Stimulated activated CD4-positive, alpha-beta T cell treated with anti-CD3 and anti-CD28 coated beads, Interleukin-12 subunit alpha, Interleukin-12 subunit beta, amount 100 ng/mL, for 48 hours (primary cell): ENCODE data around the gene CHD6.

Source experiments
- DNase-seq, 3 donors: peaks; one replicate each; pipeline ENCODE4 v3.0.0-alpha.2; 2020; ENCODE audit warnings: low read depth in 2 of 3, low spot score in 1 of 3

The CHD6 gene

GRCh38 chr20:41373931-41374920, 244.0 kb downstream of the CHD6 start:
- no peak for DNase-seq

- DNase-seq, result no peak
Measured at GRCh38 chr20:41373251-41373783, 244.9 kb downstream of the CHD6 start.

- DNase-seq, result no peak
Measured at GRCh38 chr20:41371371-41371770, 246.8 kb downstream of the CHD6 start.

- no peak for DNase-seq
Measured at GRCh38 chr20:41370176-41370575, 248.0 kb downstream of the CHD6 start.

- DNase-seq, result no peak
Measured at GRCh38 chr20:41369673-41370072, 248.5 kb downstream of the CHD6 start.

- no peak for DNase-seq
Measured at GRCh38 chr20:41367956-41368355, 250.2 kb downstream of the CHD6 start.

GRCh38 chr20:41367393-41367695, 250.8 kb downstream of the CHD6 start:
- DNase-seq, result no peak

DNA sequence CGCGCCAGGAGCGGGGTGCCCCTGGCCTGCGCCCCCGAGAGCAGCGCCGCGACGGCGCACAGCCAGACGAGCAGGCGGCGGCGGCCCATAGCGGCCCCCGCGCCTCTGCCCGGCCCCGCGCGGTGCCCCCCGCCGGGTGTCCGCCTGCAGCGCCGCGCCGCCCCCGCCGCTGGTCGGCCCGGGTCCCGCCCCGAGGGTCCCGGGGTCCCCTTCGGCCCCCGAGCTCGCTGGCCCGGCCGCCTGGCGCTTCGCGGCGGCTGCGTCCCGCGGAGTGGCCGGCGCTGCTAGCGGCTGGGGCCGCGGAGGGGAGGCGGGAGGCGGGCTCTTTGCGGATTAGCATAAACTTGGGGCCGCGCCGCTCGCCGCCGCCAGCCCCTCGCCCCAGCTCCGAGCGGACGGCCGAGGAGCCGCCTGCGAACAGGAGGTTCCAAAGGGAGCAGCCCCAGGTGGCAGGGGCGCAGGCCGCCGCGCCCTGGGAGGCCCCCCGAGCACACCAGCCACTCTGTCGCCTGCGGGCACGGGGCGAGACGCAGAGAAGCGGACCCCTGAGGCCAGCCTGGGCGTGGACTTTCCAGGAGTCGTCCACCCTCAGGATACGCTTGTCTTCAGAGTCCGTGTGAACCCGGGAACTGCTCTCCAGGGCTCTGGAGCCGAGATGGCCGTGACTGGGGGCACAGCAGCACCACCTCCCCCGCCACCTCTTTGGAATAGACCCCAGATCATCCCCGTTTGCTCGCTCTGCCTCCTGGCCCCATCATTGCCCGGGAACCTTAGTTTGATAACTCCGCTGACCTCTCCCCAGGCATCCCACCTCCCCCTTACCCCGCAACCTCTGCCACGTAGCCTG, 251.4 kb downstream of the CHD6 start, which contains the start of gene EMILIN3:
TSS of gene EMILIN3 (minus strand) at position 273 of the 847 bp plus-strand sequence. CDS start at position 89, 184 bp downstream.
- no peak for DNase-seq

DNA sequence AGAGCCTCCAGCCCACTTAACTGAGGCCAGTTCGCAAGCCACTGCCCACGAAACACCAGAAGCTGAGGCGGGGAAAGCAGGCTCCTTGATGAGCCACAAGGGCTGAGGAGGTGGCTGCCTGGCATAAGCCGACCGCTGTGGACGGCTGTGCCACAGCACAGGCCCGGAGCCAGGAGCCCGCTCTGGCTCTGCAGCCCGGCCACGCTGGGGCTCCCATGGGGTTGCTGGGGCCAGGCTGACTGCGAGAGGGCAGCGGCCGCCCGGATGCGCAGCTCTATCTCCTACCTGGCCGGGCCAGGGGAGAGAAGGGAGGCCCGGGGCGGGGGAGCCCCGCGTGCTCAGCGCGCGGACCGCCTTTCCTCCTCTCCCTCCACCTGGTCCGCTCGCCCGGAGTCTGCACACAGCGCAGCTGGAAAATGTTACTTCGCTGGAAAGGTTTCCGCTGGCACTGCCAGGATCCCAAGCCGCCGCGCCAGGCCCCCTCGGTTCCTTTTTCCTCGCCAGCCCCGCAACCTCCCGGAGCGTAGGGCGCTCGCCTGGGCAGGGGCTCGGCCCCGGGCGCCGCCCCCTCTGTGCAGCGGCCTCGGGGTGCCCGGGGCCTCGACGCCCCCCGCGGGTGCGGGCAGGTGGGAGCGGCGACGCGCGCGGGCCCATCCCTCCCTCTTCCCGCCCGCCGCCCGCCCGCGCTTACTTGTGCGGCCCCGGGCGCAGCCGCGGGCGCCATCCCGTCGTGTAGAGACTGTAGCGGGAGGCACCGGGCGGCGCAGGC, 252.2 kb downstream of the CHD6 start:
- DNase-seq, result no peak

- no peak for DNase-seq
Measured at GRCh38 chr20:41364967-41365765, 253.0 kb downstream of the CHD6 start.

GRCh38 chr20:41364236-41364855, 253.8 kb downstream of the CHD6 start:
- DNase-seq, result no peak

DNA sequence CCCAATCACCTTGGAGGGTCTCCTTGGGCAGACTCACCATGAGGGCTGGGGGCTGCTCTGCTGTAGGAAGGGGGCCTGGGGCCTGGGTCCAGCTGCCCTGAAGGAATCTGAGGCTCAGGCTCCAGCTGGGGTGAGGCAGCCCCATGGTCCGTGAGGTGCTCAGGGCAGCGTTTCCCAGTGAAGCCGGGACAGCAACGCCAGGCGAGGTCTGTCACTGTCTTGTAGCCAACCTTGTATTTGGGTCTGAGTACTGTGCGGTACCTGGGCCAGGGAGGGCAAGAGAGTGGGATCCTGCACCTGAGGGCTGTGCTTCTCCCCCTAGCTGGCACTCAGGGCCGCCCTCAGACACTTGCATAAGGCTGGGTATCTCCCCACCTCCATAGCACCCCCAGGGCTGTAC, 254.6 kb downstream of the CHD6 start:
- no peak for DNase-seq

DNA sequence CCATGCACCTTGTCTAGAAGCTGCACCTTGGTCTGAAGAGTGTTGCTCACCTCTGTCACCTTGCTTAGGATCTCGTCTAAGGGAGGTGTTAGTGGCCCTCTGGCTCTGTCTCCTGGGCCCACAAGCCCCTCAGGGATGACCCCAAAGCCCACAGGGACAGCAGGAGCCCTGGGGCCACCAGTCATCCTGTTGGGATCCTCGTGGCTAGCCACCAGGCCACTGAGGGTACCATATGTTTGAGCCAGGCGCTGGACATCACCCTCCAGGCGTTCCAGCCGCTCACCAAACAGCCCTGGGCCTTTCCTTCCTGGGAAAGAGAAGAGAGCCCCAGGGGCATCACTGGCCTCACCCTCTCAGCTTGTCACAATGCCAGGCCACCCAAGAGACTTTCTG, 255.4 kb downstream of the CHD6 start:
- DNase-seq, result no peak

- no peak for DNase-seq
Measured at GRCh38 chr20:41361757-41362747, 256.1 kb downstream of the CHD6 start.

GRCh38 chr20:41360831-41361756, 257.1 kb downstream of the CHD6 start:
- no peak for DNase-seq

GRCh38 chr20:41359541-41360011, 258.6 kb downstream of the CHD6 start:
- DNase-seq, result no peak

DNA sequence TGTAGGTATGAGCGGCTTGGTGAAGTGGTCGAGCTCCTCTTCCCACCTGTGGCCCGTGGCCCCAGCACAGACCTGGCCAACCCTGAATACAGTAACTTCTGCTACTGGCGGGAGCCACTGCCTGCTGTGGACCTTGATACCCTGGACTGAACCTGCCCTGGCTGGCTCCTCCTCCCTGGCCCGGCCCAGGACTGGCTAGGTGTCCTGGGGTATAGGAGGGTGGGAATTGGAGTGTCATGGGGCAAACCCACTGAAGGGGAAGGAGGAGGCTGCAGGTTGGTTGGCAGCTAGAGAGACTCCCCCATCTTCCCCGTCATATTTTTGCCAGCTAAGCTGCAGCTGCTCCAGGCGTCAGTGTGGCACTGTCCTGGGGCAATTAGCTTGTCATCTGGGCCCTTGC, 259.5 kb downstream of the CHD6 start:
- no peak for DNase-seq
